HG03159 (cell line): ENCODE data around the gene RBP5.

ENCODE experiments used
- ATAC-seq: cut with Tn5 transposase; IDR thresholded peaks from one replicate; pipeline ENCODE4 v1.9.1; 2021; ENCODE audit warnings: mild to moderate bottlenecking, moderate library complexity; ENCODE audit not compliant: unreplicated experiment

RBP5 gene

DNA sequence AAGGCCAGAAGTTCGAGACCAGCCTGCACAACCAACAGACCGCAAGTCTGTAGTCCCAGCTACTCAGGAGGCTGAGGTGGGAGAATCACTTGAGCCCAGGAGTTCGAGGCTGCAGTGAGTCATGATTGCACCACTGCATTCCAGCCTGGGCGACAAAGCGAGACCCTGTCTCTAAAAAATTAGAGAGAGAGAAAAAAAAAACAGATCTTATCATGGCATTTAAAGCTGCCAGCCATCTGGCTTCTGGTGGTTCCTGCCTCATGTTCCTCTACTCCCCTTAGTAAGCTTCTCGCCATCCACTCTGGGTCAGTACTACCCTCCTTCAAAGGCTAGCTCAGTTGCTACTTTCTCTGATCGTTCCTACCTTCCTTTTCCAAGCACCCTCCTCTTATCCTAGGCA is 17.5 kb upstream of the RBP5 start:
- no peak for ATAC-seq

GRCh38 chr12:7145671-7146070 is 17.0 kb upstream of the RBP5 start:
- no peak for ATAC-seq

DNA sequence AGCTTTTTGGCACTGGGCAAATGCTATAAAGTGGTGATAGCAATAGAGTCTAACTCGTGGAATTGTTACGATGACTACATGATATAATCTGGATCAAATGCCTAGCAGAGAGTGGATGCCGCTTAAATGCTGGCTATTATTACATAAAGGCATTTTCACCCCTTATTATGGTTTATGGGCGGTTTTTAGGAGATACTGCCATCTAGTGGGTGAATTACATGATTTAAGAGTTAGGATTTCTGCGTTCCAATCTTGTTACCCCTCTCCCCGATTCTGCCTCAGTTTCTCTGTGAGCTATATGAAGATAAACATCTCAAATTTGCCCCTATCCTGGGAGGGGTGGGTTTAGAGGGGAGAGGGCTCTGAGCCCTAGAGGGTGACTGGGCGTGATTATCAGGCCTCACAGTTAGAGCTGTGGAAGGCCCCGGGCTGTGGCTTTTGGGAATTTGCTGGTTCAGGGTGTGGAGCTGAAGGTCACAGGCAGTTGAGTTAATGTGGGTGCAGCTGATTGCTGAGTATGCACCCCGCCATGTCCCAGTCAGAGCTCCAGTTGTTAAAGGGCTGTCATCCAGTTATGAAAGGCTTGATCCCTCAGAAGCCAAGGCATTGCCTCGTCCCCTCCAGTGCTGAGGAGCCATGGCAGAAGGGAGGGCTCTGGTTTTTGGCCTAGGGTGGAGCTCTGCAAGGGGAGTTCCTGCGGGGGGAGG is 15.9 kb upstream of the RBP5 start:
- no peak for ATAC-seq

- no peak for ATAC-seq
Measured at GRCh38 chr12:7143564-7143963, 14.9 kb upstream of the RBP5 start.

DNA sequence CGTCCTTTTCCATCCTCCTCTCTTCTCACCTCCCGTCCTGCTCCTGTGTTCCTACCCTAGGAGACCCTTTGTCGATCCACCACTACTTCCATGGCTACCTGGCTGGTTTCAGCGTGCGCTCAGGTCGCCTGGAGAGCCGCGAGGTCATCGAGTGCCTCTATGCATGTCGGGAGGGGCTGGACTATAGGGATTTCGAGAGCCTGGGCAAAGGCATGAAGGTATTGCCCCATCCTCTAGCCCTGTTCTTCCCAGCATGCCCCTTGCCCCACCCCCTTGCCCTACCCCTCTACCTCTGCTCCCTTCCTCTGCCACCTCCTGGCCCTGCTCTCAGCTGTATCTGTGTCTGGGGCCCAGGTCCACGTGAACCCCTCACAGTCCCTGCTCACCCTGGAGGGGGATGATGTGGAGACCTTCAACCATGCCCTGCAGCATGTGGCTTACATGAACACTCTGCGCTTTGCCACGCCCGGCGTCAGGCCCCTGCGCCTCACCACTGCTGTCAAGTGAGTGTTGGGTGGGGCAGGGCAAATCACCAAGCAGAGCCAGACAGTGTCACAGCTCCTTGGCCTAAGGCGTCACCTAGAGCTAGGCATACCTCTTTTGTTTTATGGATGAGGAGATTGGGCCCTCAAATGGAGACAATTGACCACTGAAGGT is 14.2 kb upstream of the RBP5 start:
- no peak for ATAC-seq

- no peak for ATAC-seq
Measured at GRCh38 chr12:7142056-7142644, 13.5 kb upstream of the RBP5 start.

DNA sequence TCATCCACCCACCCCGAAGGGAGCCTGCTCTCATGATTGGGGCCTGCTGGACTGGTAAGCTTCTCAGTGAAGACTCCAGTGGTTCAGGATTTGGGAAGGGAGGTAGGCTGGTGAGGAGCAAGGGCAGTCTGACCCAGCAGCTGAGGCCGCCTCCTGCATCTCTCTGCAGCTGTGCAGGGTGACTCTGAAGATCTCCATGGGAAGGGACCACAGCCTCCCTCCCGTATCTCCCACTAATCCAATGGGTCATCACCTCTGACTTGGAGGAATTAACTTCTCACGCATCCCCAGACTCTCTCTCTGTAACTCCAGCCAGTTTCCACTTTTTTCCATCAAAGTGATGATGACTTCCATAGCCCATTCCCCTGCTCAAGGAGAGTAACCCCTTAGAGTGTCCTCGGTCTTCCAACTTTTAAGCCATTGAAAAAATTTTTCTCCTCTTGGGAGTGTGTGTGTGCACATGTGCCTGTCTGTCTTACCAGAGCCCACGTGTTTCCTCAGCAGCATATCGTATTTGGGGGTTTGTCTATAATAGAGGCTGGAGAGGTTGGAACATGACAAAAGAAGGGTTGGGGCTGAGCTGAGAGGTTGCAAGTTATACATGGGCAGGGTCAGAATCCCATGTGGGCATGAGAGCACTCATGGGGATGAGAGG is 12.8 kb upstream of the RBP5 start:
- no peak for ATAC-seq

DNA sequence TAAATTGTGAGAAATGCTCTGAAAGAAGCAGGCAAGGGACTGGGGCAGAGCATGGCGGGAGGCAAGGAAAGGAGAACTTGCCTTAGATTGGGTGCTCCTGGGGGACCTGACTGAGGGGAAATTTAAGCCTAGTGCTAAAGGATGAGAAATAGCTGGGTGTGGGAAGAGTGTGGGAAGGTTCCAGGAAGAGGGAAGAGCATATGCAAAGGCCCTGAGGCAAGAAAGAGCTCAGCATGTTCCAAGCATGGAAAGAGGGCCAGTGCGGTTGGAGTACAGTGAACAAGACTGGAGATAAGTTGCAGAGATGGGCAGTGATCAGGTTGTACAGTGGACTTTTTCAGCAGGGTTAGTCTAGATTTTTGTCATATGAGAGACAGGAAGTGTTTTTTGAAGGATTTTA is 10.5 kb upstream of the RBP5 start:
- no peak for ATAC-seq

- no peak for ATAC-seq
Measured at GRCh38 chr12:7137908-7138307, 9.2 kb upstream of the RBP5 start.

GRCh38 chr12:7136676-7137075 is 8.0 kb upstream of the RBP5 start:
- ATAC-seq = no peak

- no peak for ATAC-seq
Measured at GRCh38 chr12:7136071-7136470, 7.4 kb upstream of the RBP5 start.

DNA sequence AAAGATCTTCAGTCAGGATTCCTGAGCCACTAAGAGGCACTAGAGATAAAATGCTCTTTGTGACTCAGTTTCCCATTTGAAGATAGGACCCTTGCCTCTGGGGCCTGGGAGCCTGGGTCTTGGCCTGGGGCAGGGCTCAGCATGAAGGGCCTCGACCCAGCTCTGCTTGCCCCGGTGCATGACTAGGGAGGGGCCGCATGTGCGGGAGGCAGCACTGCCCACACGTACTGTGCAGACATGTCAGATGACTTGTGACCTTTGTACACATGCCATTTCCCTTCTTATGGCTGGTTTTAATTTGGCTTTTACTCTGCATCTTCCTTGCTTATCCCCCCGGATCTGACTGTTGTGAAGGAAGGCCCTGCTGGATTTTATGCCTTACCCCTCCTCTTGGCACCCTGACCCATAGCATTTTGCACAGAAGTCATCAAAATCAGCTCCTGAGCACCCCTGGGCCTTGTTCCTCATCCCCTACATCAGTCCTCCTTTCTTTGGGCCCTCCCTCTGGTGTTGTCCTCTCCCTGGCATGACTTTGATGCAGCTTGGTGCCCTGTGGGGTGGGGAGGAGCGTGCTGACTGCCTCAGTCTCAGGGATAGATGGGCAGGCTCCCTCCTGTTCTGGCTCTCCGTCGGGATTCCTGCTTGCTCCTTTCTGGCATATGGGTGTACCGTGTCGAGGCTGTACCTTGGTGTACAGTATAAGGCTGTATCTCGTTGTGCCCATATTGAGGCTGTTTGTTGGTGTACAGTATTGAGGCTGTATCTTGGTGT is 5.9 kb upstream of the RBP5 start:
- ATAC-seq = no peak

DNA sequence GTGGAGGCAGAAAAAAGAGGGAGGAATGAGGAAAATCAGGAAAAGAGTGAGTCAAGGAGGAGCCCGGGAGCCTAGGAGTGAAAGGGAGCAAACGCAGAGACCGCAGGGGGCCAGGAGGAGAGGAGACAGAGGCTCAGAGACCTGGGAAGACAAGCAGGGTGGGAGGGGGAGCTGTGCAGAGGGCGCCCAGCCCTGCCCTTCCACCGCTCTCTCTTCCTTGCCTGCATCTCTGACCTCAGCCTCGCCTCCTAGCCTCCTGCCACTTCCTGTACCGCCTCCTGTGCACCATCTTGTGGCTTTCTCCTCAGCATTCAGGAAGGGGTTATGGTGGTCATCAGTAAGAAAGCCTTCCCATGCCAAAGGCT is 2.8 kb upstream of the RBP5 start:
- no peak for ATAC-seq

DNA sequence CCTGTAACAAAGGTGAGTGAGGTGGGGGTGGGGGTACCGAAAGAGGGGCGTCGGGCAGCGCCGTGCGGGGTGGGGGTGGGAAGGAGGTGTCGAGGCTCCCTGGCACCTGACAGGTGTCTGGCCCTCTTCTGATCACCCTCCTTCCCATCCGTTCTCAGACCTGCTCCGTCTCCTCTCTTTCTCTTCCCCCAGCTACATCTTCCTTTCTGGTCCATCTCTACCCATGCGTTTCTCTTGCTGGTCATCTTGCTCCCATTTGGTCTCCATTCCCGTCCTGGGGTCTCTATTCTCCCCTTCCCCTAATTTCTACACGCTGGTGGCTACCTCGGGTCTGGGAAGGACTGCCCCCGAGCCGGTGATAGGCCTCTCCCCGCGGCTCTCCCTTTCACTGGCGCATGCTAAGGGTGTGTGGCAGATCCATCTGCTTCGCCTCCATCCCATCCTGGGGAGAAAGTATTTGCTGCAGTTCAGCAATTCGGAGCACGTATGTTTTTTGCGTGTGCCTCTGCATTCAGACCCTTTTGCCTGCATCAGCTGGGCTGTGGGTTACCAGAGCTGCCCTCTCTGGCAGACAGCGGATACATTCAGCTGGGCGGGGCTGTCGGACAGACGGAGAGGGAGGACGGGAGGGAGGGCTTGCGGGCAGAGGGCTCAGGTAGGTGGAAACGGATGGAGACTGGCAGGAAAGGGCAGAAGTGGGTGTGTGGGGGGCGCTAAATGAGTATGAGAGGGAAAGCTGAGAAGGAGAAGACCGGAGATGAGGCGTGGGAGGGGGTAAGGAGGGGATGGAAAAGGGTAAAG is 2.2 kb upstream of the RBP5 start:
- ATAC-seq = peak; percentile 9

- peak; percentile 62 for ATAC-seq
Measured at GRCh38 chr12:7129872-7130691, 1.4 kb upstream of the RBP5 start, which contains the start of gene CLSTN3. Gene CLSTN3 (plus strand): TSS chr12:7130371. CDS start chr12:7130649, 278 bp downstream.

- ATAC-seq = no peak
Measured at GRCh38 chr12:7129287-7129871, 690 bp upstream of the RBP5 start.

DNA sequence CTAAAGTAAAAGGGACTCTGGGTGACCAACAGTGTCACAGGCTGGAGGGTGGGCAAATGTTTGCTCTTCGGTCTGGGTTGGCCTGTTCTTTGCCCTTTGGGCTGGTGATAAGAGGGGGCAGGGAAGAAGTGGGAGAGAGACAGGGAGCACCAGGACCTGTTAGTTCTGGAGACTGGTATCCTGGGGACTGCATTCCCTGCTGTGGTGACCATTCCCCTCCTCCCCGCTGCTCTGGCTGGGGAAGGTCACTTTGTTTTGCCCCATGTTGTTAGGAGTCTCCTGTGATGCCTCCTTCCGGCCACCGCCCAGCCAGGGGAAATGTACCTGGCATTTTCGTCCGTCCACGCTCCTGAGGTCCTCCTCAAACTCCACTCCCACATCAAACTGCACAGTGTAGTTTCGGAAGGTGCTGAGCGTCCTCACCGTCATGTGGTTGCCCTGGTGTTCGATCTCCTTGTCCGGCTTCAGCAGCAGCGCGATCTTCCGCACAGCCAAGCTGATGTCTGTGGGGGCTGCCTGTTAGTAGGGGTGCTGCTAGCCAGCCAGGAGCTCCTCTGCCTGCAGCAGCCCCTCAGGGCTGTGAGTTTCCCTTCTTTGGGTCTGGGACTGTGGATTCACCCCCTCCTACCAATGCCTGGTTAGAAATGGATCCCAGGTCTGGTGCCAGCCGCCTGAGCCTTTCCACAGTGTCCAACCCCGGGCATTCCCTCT is 618 bp downstream of the RBP5 start:
- no peak for ATAC-seq

DNA sequence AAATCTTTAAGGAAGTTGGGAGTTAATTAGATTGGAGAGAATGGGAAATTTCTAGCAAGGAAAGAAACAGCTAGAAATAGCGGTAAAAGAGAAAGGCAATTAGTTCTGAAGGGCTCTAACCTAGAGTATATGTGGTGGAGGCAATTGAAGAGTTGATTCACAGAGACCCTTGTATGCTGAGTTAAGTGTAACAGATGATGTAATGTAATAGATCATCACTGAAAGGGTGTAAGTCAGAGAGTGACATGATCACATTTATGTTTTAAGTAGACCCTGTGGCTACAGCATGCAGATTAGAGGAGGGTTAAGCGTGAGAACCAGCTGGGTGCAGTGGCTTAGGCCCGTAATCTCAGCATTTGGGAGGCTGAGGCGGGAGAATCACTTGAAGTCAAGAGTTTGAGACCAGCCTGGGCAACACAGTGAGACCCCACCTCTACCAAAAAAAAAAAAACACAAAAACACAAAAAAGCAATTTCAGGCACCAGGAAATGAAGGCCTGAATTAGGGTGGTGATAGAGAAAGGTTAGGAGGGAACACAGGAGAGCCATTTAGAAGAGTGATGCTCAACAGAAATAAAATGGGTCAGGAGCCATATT is 3.0 kb downstream of the RBP5 start:
- ATAC-seq = no peak
